Measurements from ENCODE around the gene DBF4B. TPM values are rescaled to one million over a fixed set of nuclear protein-coding genes. Genes with fewer than 3 reads are reported as not detected.
"Not testable (repeated sequence)": the region's sequence is repeated elsewhere in the genome, so short reads cannot be mapped to it uniquely, and the experiment has no call there.

The DBF4B gene, protein sequence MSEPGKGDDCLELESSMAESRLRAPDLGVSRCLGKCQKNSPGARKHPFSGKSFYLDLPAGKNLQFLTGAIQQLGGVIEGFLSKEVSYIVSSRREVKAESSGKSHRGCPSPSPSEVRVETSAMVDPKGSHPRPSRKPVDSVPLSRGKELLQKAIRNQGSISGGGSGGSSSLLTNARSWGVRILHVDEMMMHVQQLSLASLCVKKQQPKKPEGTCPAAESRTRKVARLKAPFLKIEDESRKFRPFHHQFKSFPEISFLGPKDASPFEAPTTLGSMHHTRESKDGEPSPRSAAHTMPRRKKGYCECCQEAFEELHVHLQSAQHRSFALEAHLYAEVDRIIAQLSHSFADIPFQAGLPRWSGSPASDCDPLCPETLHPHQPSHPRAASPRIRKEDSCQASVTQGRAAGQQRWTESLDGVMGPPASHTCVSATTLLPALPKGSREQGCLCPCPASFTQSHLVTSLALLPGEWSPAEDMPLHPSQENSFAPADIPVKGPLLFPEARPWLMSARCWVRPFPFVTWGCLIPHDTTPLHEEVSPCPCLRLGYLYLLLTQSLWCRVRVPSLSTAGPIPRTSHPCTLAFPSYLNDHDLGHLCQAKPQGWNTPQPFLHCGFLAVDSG
- 8.8 TPM for polyA plus RNA-seq (2012; ENCODE audit: low read depth, missing spikeins)

DNA sequence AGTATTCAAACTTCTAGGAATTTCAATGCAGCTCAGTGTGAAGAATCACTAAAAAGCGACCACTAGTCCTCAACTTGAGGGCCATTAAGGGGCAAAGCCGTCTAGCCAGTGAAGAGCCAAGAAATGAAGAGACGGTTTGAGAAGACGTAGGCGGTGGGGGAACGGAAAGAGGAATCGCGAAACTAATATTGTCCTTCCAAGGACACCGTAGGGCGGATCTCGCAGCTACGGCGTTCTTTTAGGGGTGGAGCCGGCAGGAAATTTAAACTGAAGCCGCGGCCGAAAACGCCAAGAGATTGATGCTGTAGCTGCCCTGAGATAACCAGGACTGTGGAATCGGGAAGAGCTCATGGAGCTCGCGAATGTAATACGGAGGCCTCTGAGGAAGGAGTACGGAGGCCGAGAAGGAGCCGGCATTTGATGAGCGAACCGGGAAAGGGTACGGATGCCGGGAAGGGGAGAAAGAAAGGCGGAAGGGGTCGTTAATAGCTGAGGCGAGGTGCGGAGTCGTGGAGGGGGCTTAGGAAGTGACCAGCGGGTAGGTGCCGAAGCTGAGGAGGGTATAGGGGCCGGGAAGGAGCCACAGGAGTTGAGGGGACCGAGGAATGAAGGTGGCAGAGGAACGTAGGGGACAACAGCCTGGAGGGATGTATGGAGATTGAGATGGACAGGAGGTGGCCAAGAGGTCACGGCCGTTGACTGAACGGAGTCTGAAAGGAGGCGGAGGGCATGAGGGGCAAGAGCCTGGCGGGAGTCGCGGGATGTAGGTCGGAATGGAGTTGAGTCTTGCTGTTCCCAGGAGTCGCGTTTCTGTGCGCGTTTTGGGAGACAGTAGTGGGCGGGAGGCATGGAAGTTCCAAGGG is at the start of gene DBF4B:
Gene DBF4B (plus strand): TSS at position 265 of the 863 bp plus-strand sequence. CDS start 156 bp downstream, at position 421.
- DNase-seq (ENCODE audit: insufficient read length, low spot score) (peak; percentile 84), FAIRE-seq (peak; percentile 88)
- TF ChIP-seq TAF1 (IDR thresholded peaks at IDR 0.05; ENCODE audit: low read depth, low read length) (no peak; the same call in 1 of the 2 replicates), POLR2AphosphoS5 (IDR thresholded peaks at IDR 0.05; ENCODE audit: low read depth, low read length) (no peak), SPI1 (IDR thresholded peaks at IDR 0.05; ENCODE audit: low read depth, low read length) (0 out of 2 replicates have a peak, but pooled peaks have one; percentile 17), POLR2A (IDR thresholded peaks at IDR 0.05; ENCODE audit: low read depth, low read length) (peak; percentile 61; the same call in 1 of the 2 replicates)

DNA sequence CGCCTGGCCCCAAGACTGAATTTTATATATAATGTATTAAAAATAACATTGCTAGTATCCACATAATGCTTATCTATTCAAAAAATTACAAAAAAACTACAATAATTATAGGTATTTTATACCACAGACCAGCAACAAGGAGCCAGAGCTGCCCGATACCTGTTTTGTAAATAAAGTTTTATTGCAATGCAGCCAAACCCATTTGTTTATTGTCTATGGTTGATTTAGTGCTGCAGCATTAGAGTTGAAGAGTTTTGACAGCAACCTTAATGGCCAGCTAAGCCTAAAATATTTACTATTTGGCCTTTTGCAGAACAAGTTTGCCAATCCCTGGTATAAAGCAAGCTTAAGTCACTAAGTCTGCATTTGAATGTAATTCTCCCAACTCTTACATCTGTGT is 46.6 kb upstream of the DBF4B start:
- DNase-seq (ENCODE audit: insufficient read length, low spot score) (no peak), FAIRE-seq (no peak)
- TF ChIP-seq SPI1 (IDR thresholded peaks at IDR 0.05; ENCODE audit: low read depth, low read length) (no peak), POLR2A (IDR thresholded peaks at IDR 0.05; ENCODE audit: low read depth, low read length) (no peak), PAX5 (IDR thresholded peaks at IDR 0.05; ENCODE audit: insufficient read depth, low read length, severe bottlenecking) (no peak), TAF1 (IDR thresholded peaks at IDR 0.05; ENCODE audit: low read depth, low read length) (no peak), POLR2AphosphoS5 (IDR thresholded peaks at IDR 0.05; ENCODE audit: low read depth, low read length) (no peak)

DNA sequence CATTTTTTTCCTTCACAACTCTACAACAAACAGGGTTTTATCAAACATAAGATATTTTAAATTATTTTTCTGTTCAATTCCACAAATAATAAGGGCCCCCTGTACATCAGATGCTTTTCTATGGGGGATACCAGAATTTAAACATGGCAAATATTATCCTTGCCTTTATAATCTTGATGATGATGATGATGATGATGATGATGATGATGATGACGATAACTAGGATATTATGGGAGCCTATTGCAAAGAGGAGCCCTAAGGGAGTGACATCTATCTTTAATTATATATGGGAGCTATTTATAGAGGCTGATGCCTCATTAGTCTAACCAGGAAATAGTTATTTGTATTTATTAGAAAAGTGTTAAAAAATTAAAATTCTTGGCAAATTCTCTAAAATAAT is 45.4 kb upstream of the DBF4B start:
- no peak for FAIRE-seq
- TF ChIP-seq SPI1 (IDR thresholded peaks at IDR 0.05; ENCODE audit: low read depth, low read length) (no peak), POLR2AphosphoS5 (IDR thresholded peaks at IDR 0.05; ENCODE audit: low read depth, low read length) (no peak), TAF1 (IDR thresholded peaks at IDR 0.05; ENCODE audit: low read depth, low read length) (no peak), POU2F2 (IDR thresholded peaks at IDR 0.05; ENCODE audit: low read depth, low read length) (no peak)
- no peak for DNase-seq (ENCODE audit: insufficient read length, low spot score)

DNA sequence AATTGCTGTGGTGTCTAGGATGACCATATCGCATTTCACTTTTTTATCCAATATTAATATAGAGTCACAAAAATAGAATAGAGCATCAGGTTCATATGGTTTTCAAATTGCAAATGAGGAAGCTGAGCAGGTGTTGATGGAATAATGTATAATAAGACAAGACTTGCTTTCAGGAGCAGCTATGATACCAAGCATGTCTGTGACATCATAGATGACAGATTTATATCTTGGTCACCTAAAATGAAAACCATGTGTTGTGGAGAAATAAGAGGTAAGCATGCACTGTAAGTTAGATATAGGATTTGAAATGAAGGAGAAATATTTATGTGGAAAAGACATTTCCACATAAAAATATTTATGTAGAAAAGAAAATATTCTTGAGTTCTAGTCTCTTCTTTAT is 43.6 kb upstream of the DBF4B start:
- DNase-seq (ENCODE audit: insufficient read length, low spot score) (no peak), FAIRE-seq (no peak)
- no peak for TF ChIP-seq PAX5 (IDR thresholded peaks at IDR 0.05; ENCODE audit: insufficient read depth, low read length, severe bottlenecking)
- no peak for TF ChIP-seq POLR2A (IDR thresholded peaks at IDR 0.05; ENCODE audit: low read depth, low read length)
- no peak for TF ChIP-seq SPI1 (IDR thresholded peaks at IDR 0.05; ENCODE audit: low read depth, low read length)
- TF ChIP-seq POU2F2 (IDR thresholded peaks at IDR 0.05; ENCODE audit: low read depth, low read length), result no peak
- TF ChIP-seq TAF1 (IDR thresholded peaks at IDR 0.05; ENCODE audit: low read depth, low read length), result no peak
- TF ChIP-seq POLR2AphosphoS5 (IDR thresholded peaks at IDR 0.05; ENCODE audit: low read depth, low read length), result no peak

DNA sequence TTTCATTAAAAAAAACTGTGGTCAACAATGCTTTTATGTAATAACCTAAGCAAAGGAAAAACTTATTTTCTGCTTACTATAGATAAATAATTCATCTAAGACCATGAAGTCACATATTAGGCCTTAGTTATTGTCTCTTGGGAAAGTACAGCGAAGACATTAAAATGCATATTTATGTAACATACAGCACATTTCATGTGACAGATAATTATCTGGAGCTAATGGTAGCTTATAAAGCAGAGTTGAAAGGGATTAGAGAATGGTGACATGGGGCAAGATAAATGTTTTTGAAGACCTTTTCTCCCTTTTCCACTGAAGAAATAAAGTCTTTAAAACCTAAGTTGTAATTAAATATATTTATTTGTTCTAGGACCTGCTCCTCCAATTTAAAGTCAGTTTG is 42.5 kb upstream of the DBF4B start:
- FAIRE-seq (no peak), DNase-seq (ENCODE audit: insufficient read length, low spot score) (no peak)
- no peak for TF ChIP-seq PAX5 (IDR thresholded peaks at IDR 0.05; ENCODE audit: insufficient read depth, low read length, severe bottlenecking)
- TF ChIP-seq POU2F2 (IDR thresholded peaks at IDR 0.05; ENCODE audit: low read depth, low read length), result no peak

DNA sequence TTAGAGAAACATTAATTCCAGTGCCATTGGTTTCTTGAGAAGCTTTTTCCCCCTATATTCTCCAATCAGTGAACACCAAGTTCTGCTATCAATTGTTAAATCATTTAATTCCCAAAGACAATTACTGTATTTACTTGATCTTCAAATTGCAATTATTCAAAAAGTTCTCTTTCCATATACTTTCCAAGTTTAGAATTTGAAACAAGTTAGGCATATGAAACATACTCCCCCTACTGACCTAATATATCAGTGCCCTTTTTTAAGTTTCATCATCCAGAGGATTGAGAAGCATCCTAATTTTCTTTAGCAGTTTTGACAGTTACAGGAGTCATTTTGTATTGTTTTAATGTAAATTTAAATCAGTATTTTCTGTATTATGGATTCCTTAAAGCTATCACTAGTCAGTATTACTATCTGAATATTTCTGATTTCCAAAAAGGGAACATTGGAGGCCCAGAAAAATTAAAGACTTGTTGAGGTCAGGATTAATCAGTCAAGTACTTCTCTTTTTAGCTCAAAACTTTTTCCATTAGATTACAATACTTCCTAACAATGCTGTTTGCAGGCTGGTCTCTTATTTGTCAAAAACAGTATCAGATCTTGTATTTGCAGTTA is 35.9 kb upstream of the DBF4B start:
- TF ChIP-seq SPI1 (IDR thresholded peaks at IDR 0.05; ENCODE audit: low read depth, low read length), result no peak
- no peak for TF ChIP-seq POU2F2 (IDR thresholded peaks at IDR 0.05; ENCODE audit: low read depth, low read length)
- no peak for TF ChIP-seq PAX5 (IDR thresholded peaks at IDR 0.05; ENCODE audit: insufficient read depth, low read length, severe bottlenecking)
- TF ChIP-seq POLR2AphosphoS5 (IDR thresholded peaks at IDR 0.05; ENCODE audit: low read depth, low read length), result no peak
- TF ChIP-seq POLR2A (IDR thresholded peaks at IDR 0.05; ENCODE audit: low read depth, low read length), result no peak
- TF ChIP-seq TAF1 (IDR thresholded peaks at IDR 0.05; ENCODE audit: low read depth, low read length), result no peak
- FAIRE-seq (no peak), DNase-seq (ENCODE audit: insufficient read length, low spot score) (no peak)

DNA sequence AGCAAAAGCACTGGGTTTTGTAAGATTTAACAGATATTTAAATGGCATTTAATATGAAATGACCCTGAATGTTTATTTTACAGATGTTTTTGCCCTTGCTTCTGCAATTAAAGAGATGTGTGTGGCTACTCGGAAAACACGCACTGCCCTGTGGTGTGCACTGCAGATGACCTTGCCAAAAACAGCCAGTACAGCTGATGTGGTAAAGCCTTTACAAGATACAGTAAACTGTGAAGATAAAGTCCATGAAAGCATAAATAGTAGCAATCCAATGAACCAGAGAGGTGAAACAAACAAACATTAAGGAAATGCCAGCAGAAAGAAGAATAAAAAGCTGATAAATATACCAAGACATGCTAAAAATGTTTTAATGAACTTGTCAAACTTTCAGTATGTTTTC is 34.6 kb upstream of the DBF4B start:
- DNase-seq (ENCODE audit: insufficient read length, low spot score) (no peak), FAIRE-seq (no peak)
- no peak for TF ChIP-seq PAX5 (IDR thresholded peaks at IDR 0.05; ENCODE audit: insufficient read depth, low read length, severe bottlenecking)
- TF ChIP-seq TAF1 (IDR thresholded peaks at IDR 0.05; ENCODE audit: low read depth, low read length), result no peak
- TF ChIP-seq POLR2AphosphoS5 (IDR thresholded peaks at IDR 0.05; ENCODE audit: low read depth, low read length), result no peak
- no peak for TF ChIP-seq SPI1 (IDR thresholded peaks at IDR 0.05; ENCODE audit: low read depth, low read length)
- TF ChIP-seq POLR2A (IDR thresholded peaks at IDR 0.05; ENCODE audit: low read depth, low read length), result no peak
- no peak for TF ChIP-seq POU2F2 (IDR thresholded peaks at IDR 0.05; ENCODE audit: low read depth, low read length)

DNA sequence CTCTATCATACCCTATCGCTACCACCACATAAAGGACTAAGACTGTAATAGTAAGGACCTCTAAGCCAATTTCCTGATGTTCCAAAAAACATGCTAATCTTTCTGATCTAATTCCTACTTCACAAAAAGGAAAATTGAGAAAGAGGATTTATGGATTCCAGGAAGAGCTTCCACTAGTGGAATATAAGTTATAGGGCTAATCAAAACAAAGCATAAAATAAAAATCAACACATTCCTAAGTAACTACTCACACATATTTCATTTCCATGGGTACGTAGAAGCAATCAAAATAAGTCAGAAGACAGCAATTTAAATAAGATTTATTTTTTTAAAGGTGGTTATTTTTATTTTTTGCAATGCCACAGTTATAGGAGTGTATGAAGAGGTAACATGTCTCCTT is 31.3 kb upstream of the DBF4B start:
- DNase-seq (ENCODE audit: insufficient read length, low spot score) (no peak), FAIRE-seq (no peak)
- no peak for TF ChIP-seq TAF1 (IDR thresholded peaks at IDR 0.05; ENCODE audit: low read depth, low read length)

DNA sequence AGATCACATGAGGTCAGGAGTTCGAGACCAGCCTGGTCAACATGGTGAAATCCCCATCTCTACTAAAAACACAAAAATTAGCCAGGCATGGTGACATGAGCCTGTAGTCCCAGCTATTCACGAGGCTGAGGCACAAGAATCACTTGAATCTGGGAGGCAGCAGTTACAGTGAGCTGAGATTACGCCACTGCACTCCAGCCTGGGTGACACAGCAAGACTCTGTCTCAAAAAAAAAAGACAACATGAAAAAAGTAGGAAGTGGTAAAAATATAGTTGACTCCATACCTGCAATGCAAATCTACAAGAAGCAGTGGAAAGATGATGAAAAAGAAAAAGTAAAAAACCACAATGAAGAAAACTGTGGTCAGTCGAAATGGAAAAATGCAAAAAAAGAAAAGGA is 25.2 kb upstream of the DBF4B start:
- not testable (repeated sequence) for FAIRE-seq; DNase-seq (ENCODE audit: insufficient read length, low spot score)
